Tibial nerve (tissue), 3 donors: ENCODE measurements around the gene SDC1.

Experiments
- POLR2A ChIP-seq, 2 donors: fragments of 450-650 bp; IDR thresholded peaks; one replicate each; pipeline ENCODE4 v1.6.1; 2017; ENCODE audit warnings: antibody characterized with exemption in 2 of 2, mild to moderate bottlenecking in 2 of 2, moderate library complexity in 2 of 2
- TF ChIP-seq, protein P1 (sequence below), 5 experiments: fragments of 200-600 bp in 3 of 5; fragments of 450-650 bp in 2 of 5; sonication (generic) in 3 of 5; IDR thresholded peaks; one replicate each; pipeline ENCODE4 v1.5.1; 2016 to 2019; ENCODE audit warnings: antibody characterized with exemption in 5 of 5, mild to moderate bottlenecking in 3 of 5, moderate library complexity in 2 of 5

DNA sequence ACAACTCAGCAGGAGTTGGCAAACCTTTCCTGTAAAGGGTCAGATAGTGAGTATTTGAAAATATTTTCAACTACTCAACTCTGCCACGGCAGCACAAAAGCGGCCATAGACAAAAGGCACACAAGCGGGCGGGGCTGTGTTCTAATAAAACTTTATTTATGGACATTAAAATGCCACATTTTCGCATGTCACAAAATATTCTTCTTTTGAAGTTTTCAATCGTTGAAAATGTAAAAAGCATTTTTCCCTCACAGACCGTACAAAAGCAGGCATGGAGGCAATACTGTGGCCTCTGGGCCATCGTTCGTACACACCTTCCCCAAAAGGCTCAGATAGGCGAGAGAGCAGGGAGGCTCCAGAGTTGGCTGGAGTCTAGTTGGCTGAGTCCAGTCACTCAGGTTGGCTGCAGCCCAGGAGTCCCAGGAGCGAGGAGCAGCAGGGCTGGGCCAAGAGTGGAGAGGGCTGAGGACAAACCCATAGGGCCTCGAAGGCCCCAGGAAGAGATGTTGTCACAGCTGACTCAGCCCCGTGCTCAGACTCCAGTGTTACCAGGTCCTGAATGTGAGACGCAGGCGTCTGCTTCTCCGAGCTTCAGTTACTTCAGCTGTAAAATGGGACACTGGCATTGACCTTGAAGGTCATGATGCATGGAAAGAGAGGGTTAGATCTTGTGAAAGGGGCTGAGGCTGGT, 42.5 kb downstream of the SDC1 start:
- TF ChIP-seq, protein P1, sequence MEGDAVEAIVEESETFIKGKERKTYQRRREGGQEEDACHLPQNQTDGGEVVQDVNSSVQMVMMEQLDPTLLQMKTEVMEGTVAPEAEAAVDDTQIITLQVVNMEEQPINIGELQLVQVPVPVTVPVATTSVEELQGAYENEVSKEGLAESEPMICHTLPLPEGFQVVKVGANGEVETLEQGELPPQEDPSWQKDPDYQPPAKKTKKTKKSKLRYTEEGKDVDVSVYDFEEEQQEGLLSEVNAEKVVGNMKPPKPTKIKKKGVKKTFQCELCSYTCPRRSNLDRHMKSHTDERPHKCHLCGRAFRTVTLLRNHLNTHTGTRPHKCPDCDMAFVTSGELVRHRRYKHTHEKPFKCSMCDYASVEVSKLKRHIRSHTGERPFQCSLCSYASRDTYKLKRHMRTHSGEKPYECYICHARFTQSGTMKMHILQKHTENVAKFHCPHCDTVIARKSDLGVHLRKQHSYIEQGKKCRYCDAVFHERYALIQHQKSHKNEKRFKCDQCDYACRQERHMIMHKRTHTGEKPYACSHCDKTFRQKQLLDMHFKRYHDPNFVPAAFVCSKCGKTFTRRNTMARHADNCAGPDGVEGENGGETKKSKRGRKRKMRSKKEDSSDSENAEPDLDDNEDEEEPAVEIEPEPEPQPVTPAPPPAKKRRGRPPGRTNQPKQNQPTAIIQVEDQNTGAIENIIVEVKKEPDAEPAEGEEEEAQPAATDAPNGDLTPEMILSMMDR (IDR thresholded peaks at IDR 0.05): no peak
- no peak for TF ChIP-seq POLR2A (IDR thresholded peaks at IDR 0.05)
